ENCODE measurements around the gene GTSE1. TPM values are rescaled to one million over a fixed set of nuclear protein-coding genes. Genes with fewer than 3 reads are reported as not detected.
"Not testable (repeated sequence)": the region's sequence is repeated elsewhere in the genome, so short reads cannot be mapped to it uniquely, and the experiment has no call there.

GTSE1 gene
- total RNA-seq, 4 donors from 2014 or later: 0.13 to 0.20 (median 0.19) TPM; not detected in 1

DNA sequence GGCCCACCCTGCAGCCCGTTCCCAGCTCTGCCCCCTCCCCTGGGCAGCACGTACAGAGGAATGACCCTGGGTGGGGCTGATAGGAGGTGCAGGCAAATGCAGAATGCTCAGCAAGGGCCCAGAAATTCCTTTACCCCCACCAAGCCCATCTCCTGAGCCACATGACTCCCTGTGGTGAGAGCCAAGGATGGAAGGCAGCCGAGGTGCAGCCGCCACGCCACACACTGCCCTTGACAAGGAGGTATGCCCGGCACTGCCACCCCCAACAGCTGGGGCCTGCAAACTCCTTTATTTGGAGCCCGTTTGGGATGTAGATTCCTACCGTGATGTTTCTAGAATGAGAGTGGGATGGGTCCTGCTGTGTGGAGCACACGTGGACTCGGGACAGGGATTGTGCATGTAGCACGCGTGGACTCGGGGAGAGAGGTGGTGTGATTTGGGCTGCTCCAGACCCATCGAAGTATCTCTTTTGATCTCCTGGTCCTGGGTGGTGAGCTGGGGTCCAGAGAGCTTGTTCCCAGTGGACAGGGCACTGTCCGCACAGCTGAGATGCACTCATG is 12.9 kb downstream of the GTSE1 start:
- Histone ChIP-seq H3K9me3 (no peaks in the 10 kb centered on the region), H3K36me3 (no peaks in the 10 kb centered on the region), H3K27ac (no peak overlapping the region), H3K4me1 (peaks cover 0 to 4% (median 0%) of the 10 kb centered on the region in 3 donors), H3K27me3 (no peaks in the 10 kb centered on the region), H3K4me3 (no peak overlapping the region)
- no peak for ATAC-seq
- 91 to 96% methylated on average over 6 to 7 of the region's 15 CpGs for WGBS, 2 donors (ENCODE audit: low coverage in 1 of 2)
- TF ChIP-seq POLR2AphosphoS5 (IDR thresholded peaks at IDR 0.05) (no peak), POLR2A (IDR thresholded peaks at IDR 0.05) (no peak), EP300 (IDR thresholded peaks at IDR 0.05) (no peak)
- TF ChIP-seq, protein P1, sequence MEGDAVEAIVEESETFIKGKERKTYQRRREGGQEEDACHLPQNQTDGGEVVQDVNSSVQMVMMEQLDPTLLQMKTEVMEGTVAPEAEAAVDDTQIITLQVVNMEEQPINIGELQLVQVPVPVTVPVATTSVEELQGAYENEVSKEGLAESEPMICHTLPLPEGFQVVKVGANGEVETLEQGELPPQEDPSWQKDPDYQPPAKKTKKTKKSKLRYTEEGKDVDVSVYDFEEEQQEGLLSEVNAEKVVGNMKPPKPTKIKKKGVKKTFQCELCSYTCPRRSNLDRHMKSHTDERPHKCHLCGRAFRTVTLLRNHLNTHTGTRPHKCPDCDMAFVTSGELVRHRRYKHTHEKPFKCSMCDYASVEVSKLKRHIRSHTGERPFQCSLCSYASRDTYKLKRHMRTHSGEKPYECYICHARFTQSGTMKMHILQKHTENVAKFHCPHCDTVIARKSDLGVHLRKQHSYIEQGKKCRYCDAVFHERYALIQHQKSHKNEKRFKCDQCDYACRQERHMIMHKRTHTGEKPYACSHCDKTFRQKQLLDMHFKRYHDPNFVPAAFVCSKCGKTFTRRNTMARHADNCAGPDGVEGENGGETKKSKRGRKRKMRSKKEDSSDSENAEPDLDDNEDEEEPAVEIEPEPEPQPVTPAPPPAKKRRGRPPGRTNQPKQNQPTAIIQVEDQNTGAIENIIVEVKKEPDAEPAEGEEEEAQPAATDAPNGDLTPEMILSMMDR (IDR thresholded peaks at IDR 0.05): no peak

DNA sequence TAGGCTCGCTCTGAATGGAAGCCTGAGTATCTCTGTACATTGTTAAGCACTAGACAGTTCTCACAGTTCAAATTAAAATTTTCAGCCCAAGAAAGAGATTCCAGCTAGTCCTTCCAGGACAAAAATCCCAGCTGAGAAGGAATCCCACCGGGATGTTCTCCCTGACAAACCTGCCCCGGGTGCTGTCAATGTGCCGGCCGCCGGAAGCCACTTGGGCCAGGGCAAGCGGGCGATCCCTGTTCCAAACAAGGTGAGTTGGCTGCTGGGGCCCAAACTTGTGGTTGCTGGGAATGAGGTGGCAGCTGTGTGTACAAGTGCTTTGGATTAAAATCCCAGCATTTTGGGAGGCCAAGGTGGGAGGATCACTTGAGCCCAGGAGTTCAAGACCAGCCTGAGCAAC is 15.4 kb downstream of the GTSE1 start:
- TF ChIP-seq, protein P1 (IDR thresholded peaks at IDR 0.05): no peak
- no peak for TF ChIP-seq EP300 (IDR thresholded peaks at IDR 0.05)
- no peak for TF ChIP-seq POLR2AphosphoS5 (IDR thresholded peaks at IDR 0.05)
- no peak for TF ChIP-seq POLR2A (IDR thresholded peaks at IDR 0.05)
- Histone ChIP-seq H3K9me3 (no peaks in the 10 kb centered on the region), H3K36me3 (no peaks in the 10 kb centered on the region), H3K27ac (no peak overlapping the region), H3K4me3 (no peak overlapping the region), H3K27me3 (no peaks in the 10 kb centered on the region), H3K4me1 (peaks cover 0 to 4% (median 0%) of the 10 kb centered on the region in 3 donors)
- ATAC-seq: no peak
- WGBS, 2 donors (ENCODE audit: low coverage in 1 of 2): 100% methylated on average over 1 of the region's 8 CpGs; no CpG with 5 or more reads in 1 of the 2 donors

DNA sequence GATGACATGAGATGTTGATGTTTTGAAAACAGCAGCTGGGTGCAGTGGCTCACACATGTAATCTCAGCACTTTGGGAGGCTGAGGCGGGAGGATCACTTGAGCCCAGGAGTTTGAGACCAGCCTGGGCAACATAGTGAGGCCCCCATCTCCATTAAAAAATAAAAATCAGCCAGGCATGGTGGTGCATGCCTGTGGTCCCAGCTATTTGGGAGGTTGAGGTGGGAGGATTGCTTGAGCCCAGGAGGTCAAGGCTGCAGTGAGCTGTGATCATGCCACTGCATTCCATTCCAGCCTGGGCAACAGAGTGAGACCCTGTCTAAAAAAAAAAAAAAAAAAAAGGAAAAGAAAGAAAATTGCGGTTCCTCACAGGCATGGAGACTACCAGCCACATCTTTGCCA is 16.2 kb downstream of the GTSE1 start:
- H3K36me3 ChIP-seq: not testable (repeated sequence)

DNA sequence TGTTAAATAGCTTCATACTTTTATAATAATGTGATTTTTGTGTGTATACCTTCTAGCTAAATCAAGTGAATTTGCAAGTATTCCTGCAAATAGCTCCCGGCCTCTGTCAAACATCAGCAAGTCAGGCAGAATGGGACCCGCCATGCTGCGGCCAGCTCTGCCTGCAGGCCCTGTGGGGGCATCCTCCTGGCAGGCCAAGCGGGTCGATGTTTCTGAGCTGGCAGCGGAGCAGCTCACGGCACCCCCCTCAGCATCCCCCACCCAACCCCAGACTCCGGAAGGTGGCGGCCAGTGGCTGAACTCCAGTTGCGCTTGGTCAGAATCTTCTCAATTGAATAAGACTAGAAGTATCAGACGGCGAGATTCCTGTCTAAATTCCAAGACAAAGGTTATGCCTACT is 19.3 kb downstream of the GTSE1 start:
- no peaks in the 10 kb centered on the region for H3K36me3 ChIP-seq
- H3K4me3 ChIP-seq: no peak overlapping the region
- TF ChIP-seq EP300 (IDR thresholded peaks at IDR 0.05) (no peak), POLR2A (IDR thresholded peaks at IDR 0.05) (no peak), POLR2AphosphoS5 (IDR thresholded peaks at IDR 0.05) (no peak)
- TF ChIP-seq, protein P1 (IDR thresholded peaks at IDR 0.05): no peak
- no peaks in the 10 kb centered on the region for H3K27me3 ChIP-seq
- no peak for ATAC-seq
- WGBS, 2 donors (ENCODE audit: low coverage in 1 of 2): 80 to 89% methylated on average over 3 to 9 of the region's 12 CpGs
- H3K9me3 ChIP-seq: no peaks in the 10 kb centered on the region
- peaks cover 0 to 4% (median 0%) of the 10 kb centered on the region in 3 donors for H3K4me1 ChIP-seq
- H3K27ac ChIP-seq: no peak overlapping the region

More for the DNA sequence above, 16.2 kb downstream of the GTSE1 start:
- H3K9me3 ChIP-seq, H3K4me1 ChIP-seq, H3K27me3 ChIP-seq, H3K27ac ChIP-seq, ATAC-seq, H3K4me3 ChIP-seq: not testable (repeated sequence)
- WGBS, 2 donors (ENCODE audit: low coverage in 1 of 2): 90 to 95% methylated on average over 1 to 2 of the region's 2 CpGs

DNA sequence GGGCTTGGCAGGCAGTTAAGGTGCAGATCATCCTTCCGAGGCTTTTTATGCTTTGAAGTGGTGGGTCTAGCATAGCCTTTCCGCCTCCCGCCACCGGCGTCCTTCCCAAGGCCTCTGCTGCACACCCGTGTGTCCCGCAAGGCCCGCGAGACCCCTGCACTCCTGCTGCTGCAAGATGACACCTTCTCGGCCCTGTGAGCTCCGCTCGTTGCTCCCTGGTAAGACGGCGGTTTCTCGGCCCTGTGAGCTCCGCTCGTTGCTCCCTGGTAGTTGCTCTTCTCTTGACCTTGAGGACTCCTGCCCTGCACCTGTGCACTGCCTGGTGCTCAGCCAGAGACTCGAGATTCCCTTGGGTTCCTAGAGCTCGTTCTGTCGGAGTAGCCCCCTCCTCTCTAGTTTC is 21.0 kb downstream of the GTSE1 start:
- peaks cover 0 to 4% (median 0%) of the 10 kb centered on the region in 3 donors for H3K4me1 ChIP-seq
- no peak for ATAC-seq
- no peaks in the 10 kb centered on the region for H3K27me3 ChIP-seq
- H3K9me3 ChIP-seq: no peaks in the 10 kb centered on the region
- WGBS, 2 donors (ENCODE audit: low coverage in 1 of 2): 83 to 87% methylated on average over 7 to 20 of the region's 20 CpGs
- TF ChIP-seq POLR2AphosphoS5 (IDR thresholded peaks at IDR 0.05) (no peak), POLR2A (IDR thresholded peaks at IDR 0.05) (no peak), EP300 (IDR thresholded peaks at IDR 0.05) (no peak)
- TF ChIP-seq, protein P1 (IDR thresholded peaks at IDR 0.05): no peak
- H3K36me3 ChIP-seq: no peaks in the 10 kb centered on the region
- H3K4me3 ChIP-seq: no peak overlapping the region
- H3K27ac ChIP-seq: no peak overlapping the region

All from gastroesophageal sphincter (tissue), 4 donors.